ENCODE measurements around the gene NECTIN1. TPM values are rescaled to one million over a fixed set of nuclear protein-coding genes. Genes with fewer than 3 reads are reported as not detected.

NECTIN1 gene
- total RNA-seq, 2 experiments from 2014 or later, result 2.5 to 3.4 TPM

- Mint-ChIP-seq H3K4me3 (no peak overlapping the region), H3K27me3 (peaks cover 27% of the 10 kb centered on the region), H3K36me3 (ENCODE audit: low read depth) (no peaks in the 10 kb centered on the region), H3K9me3 (no peaks in the 10 kb centered on the region), H3K4me1 (ENCODE audit: low read depth) (no peaks in the 10 kb centered on the region), H3K27ac (no peak overlapping the region)
- peaks cover 0 to 14% of the 10 kb centered on the region in 2 experiments for H3K27me3 ChIP-seq (ENCODE audit: control insufficient read depth in 1 of 2, insufficient read depth in 2 of 2, low read length in 2 of 2)
- ChIA-PET POLR2A (interaction anchor here (0.6 kb wide), 1 partner anchor 29 kb away, joined by 3 read pairs; no protein-coding TSS in a partner anchor), CTCF (no interaction called here)
- H3K9me3 ChIP-seq (ENCODE audit: control insufficient read depth in 1 of 2, insufficient read depth in 1 of 2, low read length in 2 of 2), result peaks cover 0 to 10% of the 10 kb centered on the region in 2 experiments
- H3K4me1 ChIP-seq (ENCODE audit: insufficient read depth, low read length), result peaks cover 4% of the 10 kb centered on the region
- no peak for DNase-seq
- no peak overlapping the region for H3K27ac ChIP-seq (ENCODE audit: low read depth in 1 of 2, low read length in 2 of 2)
- no peak for ATAC-seq (ENCODE audit: poor library complexity)
- intact Hi-C loops (cut with DNase I, micrococcal nuclease), result no loop called here
- no peaks in the 10 kb centered on the region for H3K36me3 ChIP-seq (ENCODE audit: insufficient read depth, low read length)
- no peak for TF ChIP-seq CTCF (IDR thresholded peaks at IDR 0.05)
- no peak overlapping the region for H3K4me3 ChIP-seq (ENCODE audit: low read length)
Measured at GRCh38 chr11:119713359-119714040, 15.5 kb downstream of the NECTIN1 start.

GRCh38 chr11:119712459-119713358 lies 16.3 kb downstream of the NECTIN1 start:
- Histone ChIP-seq H3K4me3 (ENCODE audit: low read length) (no peak overlapping the region), H3K27me3 (ENCODE audit: control insufficient read depth in 1 of 2, insufficient read depth in 2 of 2, low read length in 2 of 2) (peaks cover 0 to 14% of the 10 kb centered on the region in 2 experiments), H3K4me1 (ENCODE audit: insufficient read depth, low read length) (peaks cover 4% of the 10 kb centered on the region), H3K9me3 (ENCODE audit: control insufficient read depth in 1 of 2, insufficient read depth in 1 of 2, low read length in 2 of 2) (peaks cover 0 to 10% of the 10 kb centered on the region in 2 experiments), H3K36me3 (ENCODE audit: insufficient read depth, low read length) (no peaks in the 10 kb centered on the region), H3K27ac (ENCODE audit: low read depth in 1 of 2, low read length in 2 of 2) (no peak overlapping the region)
- no peak for DNase-seq
- intact Hi-C loops (cut with DNase I, micrococcal nuclease), result no loop called here
- H3K4me3 Mint-ChIP-seq, result no peak overlapping the region
- H3K4me1 Mint-ChIP-seq (ENCODE audit: low read depth), result no peaks in the 10 kb centered on the region
- ChIA-PET CTCF (no interaction called here), POLR2A (no interaction called here)
- no peak overlapping the region for H3K27ac Mint-ChIP-seq
- H3K27me3 Mint-ChIP-seq, result peaks cover 35% of the 10 kb centered on the region
- no peaks in the 10 kb centered on the region for H3K36me3 Mint-ChIP-seq (ENCODE audit: low read depth)
- no peaks in the 10 kb centered on the region for H3K9me3 Mint-ChIP-seq
- no peak for TF ChIP-seq CTCF (IDR thresholded peaks at IDR 0.05)
- ATAC-seq (ENCODE audit: poor library complexity), result no peak

- no peak for TF ChIP-seq CTCF (IDR thresholded peaks at IDR 0.05)
- DNase-seq, result no peak
- CTCF ChIA-PET, result no interaction called here
- Histone ChIP-seq H3K9me3 (ENCODE audit: control insufficient read depth in 1 of 2, insufficient read depth in 1 of 2, low read length in 2 of 2) (peaks cover 0 to 10% of the 10 kb centered on the region in 2 experiments), H3K4me3 (ENCODE audit: low read length) (no peak overlapping the region), H3K27ac (ENCODE audit: low read depth in 1 of 2, low read length in 2 of 2) (no peak overlapping the region), H3K27me3 (ENCODE audit: control insufficient read depth in 1 of 2, insufficient read depth in 2 of 2, low read length in 2 of 2) (peaks cover 0 to 14% of the 10 kb centered on the region in 2 experiments), H3K4me1 (ENCODE audit: insufficient read depth, low read length) (peaks cover 4% of the 10 kb centered on the region), H3K36me3 (ENCODE audit: insufficient read depth, low read length) (no peaks in the 10 kb centered on the region)
- H3K4me1 Mint-ChIP-seq (ENCODE audit: low read depth), result no peaks in the 10 kb centered on the region
- ATAC-seq (ENCODE audit: poor library complexity), result no peak
- H3K27me3 Mint-ChIP-seq, result peaks cover 40% of the 10 kb centered on the region
- intact Hi-C loops (cut with DNase I, micrococcal nuclease), result no loop called here
- POLR2A ChIA-PET, result no interaction called here
- H3K27ac Mint-ChIP-seq, result no peak overlapping the region
- H3K4me3 Mint-ChIP-seq, result no peak overlapping the region
- H3K9me3 Mint-ChIP-seq, result no peaks in the 10 kb centered on the region
- H3K36me3 Mint-ChIP-seq (ENCODE audit: low read depth), result no peaks in the 10 kb centered on the region
Measured at GRCh38 chr11:119712006-119712405, 17.0 kb downstream of the NECTIN1 start.

Data from CD4-positive, alpha-beta T cell (primary cell).